Activated T-helper 9 cell treated with anti-CD3 and anti-CD28 coated beads, Interleukin-2, amount 50 U/mL, for 16 hours (primary cell): ENCODE data around the gene MZT2B.
"Not testable (repeated sequence)": the region's sequence is repeated elsewhere in the genome, so short reads cannot be mapped to it uniquely, and the experiment has no call there.

Experiments used
- DNase-seq: peaks from one replicate; pipeline ENCODE4 v3.0.0-alpha.2; 2020; ENCODE audit warnings: low read depth

MZT2B gene

DNA sequence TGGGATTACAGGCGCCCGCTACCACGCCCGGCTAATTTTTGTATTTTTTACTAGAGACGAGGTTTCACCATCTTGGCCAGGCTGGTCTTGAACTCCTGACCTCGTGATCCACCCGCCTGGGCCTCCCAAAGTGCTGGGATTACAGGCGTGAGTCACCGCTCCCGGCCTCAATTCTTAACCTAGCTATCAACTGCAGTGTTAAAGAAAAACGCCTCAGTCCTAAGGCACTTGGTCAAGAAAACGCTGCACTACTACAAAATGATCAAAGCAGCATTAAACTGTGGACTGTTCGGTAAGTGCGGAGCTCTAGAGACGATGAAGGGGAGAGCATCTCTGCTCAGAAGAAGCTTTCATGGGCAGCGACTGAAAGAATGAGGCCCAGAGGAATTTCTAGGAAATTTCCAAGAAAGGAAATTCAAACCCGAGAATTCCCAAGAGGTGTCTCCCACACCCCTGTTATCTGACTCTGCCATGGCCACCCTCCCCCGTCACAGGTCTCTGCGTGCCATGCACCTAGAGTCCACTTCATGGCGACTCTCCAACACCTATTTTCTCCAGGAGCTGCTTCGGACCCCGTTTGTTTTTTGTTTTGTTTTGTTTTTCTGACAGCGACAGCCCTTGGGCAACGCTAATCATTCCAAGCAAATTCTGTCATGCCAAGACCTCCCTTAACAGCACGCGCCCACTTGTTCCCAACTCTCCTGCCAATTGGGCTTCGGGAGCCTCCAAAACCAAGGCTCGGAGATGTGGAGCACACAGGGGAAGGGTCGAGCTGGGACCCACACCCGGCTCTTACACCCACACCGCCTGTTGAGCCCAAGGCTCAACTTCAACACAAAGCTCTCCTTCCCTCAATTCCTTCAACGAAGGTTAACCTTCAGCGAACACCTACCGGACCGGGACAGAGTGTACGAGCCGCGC is 1.4 kb upstream of the MZT2B start:
- DNase-seq: not testable (repeated sequence)

DNA sequence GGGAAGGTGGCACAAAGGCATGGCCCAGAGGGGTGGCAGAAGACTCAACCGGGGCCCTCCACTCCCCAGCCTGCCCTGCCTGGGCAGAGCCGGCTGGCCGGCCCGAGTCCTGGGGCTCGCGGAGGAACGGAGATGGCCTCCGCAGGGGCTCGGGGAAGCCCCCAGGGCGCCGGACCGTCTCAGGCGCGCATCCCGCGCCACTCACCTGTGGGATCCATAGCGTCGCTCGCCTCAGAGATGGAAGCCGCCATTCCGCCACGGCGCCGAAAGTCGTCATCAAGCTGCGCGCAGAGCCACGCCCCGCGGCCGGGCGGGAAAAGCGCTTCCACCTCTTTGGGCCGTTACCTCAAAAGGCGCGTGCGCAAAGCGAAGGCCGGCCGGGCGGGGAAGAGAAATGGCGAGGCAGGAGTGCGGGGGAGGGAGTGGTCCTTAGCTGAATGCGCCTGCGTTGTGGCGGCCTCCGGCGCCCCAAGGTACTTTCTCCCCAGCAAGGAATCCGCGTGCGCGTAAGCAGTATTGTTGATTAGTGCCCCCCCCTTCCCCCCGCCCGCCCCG is 660 bp upstream of the MZT2B start, which contains the start of gene SMPD4:
Gene SMPD4, minus strand, starts transcription at position 278 of the 555 bp plus-strand sequence. CDS start 5,010 bp downstream, outside the sequence.
- peak; percentile 98 for DNase-seq

DNA sequence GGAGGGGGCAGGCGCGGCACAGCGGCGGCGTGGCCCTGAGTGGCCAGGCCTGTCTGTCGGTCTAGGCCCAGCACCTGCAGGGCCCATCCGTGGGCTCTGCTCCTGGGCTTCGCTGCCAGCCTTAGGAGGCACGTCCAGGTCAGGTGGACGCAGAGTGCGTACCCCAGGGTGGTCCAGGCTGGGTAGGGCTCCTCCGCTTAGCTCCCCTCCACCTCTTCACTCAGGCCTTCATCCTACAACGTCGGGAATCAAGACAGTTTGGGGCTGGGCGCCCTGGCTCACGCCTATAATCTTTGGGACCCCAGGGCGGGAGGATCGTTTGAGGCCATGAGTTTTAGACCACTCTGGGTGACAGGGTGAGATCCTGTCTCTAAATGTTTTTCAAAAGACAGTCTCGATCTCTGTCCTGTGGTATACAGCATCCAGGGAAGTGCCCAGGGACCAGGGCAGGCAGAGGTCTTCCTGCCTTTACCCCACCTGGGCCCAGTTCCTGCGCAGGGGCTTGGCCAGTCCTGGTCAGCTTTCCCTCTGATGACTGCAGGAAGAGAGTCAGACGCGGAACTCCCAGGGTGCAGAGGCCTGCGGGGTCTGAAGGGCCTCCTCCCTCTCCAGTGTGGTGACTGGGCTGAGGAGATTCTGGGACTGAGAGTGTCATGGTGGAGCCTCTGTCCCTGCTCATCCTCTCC is 907 bp downstream of the MZT2B start:
- not testable (repeated sequence) for DNase-seq

DNA sequence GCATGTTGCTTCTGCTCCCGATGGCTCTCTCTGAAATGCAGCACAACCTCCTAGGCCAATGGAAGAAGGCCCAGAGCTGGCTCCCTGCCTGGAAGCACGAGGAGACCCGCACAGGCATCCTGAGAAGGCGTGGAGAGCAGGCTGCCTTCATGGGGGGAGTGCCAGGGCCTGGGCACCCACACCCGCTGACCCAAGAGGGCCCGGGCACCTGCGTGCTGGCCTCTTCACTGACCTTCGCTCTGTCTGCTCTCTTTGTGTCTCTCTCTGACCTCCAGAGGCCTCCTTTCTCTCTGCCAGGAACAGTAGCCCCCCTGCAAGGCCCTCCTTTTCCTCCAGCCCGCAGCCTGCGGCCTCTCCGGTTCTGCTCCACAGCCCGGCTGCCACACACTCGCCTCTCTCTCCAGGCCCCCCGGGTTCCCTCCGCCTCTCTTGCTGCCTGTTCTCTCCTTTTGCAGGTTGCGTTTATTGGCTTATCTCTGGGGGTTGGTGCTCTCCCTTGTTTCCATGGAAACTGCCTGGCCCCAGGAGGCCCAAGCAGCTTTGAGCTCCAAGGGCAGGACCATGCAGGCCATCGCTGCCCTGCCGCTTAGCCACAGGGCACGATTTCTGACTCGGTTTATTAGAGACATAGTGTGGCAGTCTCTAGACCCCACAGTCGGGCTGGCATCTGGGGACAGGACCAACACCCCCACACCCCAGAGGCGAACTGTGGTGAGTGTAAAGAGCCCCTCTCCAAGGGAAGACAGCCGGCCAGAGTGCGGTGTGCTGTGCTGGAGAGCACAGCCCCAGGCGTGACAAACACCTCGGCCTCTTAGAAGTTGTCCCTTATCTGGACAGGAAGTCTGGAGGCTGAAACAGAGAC is 1.7 kb downstream of the MZT2B start:
- DNase-seq: no peak

DNA sequence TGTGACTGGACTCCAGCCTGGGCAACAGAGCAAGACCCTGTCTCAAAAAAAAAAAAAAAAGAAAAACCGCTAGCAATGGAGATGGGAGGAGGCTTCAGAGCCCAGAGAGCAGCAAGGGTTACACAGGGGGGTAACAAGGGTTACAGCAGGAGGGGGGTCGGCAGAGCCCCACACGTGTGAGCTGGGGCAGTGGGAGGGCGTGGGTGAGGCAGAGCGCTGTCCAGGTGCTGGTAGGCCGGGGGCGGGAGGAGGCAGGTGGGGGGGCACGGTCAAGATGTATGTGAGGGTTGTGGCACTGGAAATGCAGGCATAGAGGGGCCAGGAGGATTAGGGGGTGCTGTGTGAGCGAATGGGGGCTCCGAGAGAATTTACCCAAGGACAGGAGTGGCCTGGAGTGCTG is 3.4 kb downstream of the MZT2B start:
- DNase-seq: no peak

DNA sequence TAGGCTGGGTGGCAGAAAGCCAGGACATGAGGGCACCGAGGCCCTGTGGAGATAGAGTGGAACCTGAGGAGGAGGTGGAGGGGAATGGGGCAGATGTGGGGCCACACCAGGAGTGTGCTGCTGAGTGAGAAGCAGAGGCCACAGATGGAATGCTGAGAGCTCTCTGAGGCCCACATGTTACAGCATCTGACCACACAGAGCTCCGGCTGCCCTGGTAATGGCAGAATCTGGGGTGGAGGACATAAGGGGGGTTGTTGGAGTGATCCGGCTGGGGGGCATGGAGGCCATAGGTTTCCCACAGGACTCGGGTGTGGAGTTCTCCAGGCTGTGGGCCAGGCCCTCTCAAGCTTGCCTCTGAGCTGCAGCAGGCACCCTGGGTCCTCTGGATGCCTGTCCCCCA is 3.8 kb downstream of the MZT2B start:
- no peak for DNase-seq

DNA sequence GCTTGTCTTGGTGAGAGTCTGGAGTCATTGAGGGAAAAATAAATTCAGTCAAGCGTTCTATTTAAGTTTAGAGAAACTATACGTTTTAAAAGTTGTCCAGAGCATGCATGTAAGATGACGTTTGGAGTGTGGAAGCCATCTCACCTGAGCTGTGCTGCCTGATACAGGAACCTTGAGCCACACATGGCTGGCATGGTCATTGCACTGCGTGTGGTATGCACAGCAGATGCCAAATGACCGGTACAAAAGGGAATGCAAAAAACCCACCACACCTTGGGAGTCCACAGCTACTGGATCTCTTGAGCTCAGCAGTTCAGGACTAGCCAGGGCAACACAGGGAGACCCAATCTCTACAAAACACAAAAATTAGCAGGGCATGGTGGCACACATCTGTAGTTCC is 4.3 kb downstream of the MZT2B start:
- DNase-seq: no peak

DNA sequence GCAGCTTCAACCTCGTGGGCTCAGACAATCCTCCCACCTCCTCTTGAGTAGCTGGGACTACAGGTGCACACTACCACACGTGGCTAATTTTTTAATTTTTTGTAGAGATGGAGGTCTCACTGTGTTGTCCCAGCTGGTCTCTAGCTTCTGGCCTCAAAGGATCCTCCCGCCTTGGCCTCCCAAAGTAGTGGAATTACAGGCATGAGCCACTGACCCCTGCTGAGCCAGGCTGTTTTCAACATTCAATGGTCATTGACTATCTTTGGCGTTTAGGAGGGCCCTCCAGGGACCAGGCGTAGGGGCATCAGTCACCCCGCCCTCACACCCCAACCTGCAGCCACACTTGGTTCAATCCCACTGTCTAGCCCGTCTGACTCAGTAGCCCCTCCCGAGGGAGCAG is 5.2 kb downstream of the MZT2B start:
- DNase-seq: no peak

DNA sequence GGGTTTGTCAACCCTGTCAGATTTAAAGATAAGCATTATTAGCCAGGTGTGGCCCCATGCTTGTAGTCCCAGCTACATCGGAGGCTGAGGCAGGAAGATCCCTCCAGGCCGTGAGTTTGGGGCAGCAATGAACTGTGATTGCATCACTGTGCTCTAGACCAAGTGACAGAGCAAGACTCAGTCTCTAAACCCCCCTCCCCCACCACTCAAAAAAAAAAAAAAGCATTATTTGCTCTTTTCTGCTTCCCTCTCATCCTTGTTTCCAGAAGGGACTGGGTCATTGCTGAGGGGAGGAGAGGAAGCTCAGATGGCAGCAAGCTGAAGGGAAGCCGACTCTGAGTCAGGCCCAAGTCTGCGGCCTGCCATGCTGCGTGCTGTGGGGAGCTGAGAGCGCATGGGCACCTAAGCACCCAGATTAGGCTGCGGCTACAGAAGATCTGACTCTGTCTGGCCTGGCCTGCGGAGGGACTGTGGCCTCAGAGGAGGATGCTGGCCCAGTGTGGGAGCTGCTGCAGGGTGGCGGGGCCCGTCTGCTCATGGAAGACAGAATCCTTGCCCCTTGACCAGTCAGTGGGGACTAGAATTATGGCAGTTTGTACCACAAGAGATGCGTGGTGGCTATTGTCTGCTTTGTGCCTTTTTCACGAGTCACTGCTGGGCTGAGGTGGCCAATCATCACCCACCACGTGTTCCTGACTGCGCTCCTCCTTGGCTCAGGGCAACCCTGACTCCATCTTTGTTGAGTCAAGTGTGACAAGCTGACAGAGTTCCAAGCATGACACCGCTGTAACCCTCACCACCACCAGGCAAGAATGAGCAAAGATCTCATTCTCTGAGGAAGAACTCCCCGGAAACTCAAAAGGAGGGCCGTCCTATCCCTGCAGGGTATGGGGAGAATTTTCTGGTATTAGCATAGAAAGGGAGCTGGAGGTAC is 6.1 kb downstream of the MZT2B start:
- not testable (repeated sequence) for DNase-seq

DNA sequence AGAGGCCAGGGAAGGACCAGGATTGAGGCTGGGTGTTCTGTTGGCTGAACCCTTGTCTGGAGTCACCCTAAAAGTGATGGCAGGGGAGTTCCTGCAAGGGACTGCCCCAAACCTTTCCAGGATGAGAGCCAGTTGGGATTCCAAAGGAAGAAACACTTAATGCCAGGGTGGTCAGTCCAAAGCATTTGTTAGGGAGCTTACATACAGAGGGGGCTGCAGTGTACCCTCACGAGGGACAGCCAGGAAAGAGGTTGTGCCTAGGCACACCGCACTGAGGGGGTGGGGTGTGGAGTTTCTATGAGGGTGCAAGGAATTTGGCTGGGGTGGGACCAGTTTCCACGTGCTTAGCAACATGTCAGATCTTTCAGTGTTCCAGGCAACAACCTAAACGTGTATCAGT is 6.9 kb downstream of the MZT2B start:
- not testable (repeated sequence) for DNase-seq

DNA sequence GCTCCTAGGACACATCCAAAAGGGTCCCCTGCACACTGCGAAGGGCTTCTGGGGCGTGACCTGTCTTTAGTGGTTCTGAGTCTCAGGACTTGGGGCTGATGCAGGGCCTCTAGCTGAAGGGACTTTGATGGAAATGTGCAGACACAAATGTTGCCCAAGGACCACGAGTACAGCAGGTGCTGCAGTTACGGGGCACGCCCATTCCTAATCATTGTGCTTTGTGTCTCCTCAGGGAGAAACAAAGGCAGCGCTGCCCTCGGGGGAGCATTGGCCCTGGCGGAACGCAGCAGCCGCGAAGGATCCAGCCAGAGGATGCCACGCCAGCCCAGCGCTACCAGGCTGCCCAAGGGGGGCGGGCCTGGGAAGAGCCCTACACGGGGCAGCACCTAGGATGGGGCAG is 8.2 kb downstream of the MZT2B start:
- DNase-seq: no peak

DNA sequence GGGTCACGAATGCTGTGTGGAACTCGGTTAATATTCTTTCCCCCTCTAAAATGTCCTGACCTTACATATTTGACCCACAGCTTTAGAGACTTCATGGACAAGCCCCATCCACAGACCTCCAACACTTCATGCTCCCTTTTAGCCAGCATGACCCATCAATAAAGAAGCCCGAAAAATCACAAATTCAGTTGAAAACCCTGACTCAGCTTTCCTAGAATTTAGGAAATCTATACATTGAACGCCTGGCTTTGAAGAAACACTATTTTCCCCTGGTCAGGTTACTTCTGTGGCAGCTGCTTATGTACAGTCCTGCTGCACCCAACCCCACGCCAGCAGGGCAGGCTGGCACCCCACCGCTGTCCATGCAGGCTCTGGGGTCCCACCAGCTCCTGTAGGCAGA is 9.3 kb downstream of the MZT2B start:
- DNase-seq: not testable (repeated sequence)

DNA sequence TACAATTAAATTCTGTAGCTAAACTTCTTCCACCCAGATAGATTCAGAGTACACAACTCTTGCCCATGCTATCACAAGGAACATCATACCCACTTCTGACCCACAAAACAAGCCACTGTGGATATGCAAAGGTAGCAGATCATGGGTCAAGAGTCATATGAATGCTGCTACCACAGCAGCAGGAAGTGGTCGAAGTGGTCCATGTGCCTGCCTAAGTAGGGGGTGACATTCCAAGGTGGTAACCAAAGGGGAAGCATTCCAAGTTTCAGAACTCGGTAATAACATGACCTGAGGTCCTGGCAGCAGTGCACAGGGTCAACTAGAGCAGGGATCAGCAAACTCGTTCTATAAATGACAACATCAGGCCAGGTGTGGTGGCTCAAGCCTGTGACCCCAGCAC is 10.4 kb downstream of the MZT2B start:
- not testable (repeated sequence) for DNase-seq

DNA sequence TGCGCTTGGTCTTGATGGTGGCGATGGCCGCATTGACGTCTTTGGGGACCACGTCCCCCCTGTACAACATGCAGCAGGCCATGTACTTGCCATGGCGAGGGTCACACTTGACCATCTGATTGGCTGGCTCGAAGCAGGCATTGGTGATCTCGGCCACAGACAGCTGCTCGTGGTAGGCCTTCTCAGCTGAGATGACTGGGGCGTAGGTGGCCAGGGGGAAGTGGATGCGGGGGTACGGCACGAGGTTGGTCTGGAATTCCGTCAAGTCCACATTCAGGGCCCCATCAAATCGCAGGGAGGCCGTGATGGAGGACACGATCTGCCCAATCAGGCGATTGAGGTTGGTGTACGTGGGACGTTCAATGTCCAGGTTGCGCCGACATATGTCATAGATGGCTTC is 11.8 kb downstream of the MZT2B start:
- DNase-seq: not testable (repeated sequence)

DNA sequence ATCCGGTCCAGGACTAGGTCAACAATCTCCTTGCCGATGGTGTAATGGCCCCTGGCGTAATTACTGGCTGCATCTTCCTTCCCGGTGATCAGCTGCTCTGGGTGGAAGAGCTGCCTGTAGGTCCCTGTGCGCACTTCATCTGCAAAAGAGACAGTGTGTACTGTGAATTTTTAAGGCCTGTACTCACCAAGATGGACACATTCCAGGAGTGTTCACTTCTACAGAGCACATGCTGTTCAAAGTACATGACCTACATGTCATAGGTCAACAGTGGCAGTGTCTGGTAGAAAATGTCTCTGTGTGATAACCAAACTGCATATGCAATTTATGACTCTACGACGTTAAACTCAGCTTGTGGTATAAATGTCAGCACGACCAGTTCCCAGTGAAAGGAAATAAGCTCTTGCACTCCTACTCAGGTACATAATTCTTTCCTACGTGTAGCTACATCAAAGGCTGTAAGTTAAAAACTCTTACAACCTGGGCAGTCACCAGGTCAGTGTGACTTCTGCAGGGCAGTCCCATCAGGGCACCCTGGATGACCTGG is 13.1 kb downstream of the MZT2B start:
- DNase-seq: not testable (repeated sequence)

DNA sequence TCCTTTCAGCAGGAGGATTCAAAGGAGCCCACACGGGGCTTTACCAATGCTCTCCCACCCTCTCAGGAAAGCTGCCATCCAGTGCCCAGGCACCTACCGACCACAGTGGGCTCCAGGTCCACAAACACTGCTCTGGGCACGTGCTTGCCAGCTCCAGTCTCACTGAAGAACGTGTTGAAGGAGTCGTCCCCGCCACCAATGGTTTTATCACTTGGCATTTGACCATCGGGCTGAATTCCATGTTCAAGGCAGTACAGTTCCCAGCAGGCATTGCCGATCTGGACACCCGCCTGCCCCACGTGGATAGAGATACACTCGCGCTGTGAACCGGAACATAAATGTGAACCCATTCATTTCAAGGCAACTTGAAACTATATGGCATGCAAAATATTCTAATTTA is 14.0 kb downstream of the MZT2B start:
- DNase-seq: not testable (repeated sequence)

DNA sequence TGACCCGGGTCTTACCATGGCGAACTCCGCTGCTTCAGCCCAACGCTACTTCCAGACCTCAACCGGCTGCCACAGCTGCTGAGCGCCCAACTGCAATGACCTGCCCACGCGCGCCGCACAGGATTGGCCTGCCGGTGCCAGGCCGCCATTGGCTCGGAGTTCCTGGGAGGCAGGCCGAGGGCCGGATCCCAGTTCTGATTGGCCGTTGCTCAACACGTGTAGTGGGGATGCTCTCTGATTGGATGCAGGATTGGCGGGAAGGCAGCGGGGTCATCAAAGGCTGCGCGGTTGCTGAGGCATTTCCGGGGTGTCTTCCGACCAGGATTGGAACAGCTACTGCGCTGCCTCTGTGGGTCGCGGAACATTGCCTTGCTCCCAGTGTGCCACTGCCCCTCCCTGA is 16.3 kb downstream of the MZT2B start, which contains the start of gene TUBA3E:
Gene TUBA3E, minus strand, starts transcription at position 97 of the 400 bp plus-strand sequence. Its CDS starts 79 bp downstream, at position 18.
- DNase-seq: no peak

DNA sequence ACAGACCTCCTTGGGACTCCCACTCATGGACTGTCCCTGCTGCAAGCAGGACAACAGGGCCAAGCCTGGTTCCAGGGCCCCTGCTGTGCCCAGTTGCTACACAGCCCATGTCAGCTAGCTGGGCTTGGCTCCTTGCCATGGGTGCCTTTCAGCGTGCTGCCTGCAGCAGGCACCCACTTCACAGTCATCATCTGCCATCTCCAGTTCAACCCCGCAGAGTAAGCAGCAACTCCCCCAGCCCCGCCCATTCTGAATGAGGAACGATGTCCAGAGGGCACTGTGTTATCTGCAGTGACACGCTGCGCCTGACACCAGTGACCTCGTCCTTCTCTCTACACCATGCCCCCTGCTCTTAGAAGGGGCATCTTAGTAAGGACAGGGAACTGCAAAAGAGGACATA is 20.5 kb downstream of the MZT2B start:
- not testable (repeated sequence) for DNase-seq

DNA sequence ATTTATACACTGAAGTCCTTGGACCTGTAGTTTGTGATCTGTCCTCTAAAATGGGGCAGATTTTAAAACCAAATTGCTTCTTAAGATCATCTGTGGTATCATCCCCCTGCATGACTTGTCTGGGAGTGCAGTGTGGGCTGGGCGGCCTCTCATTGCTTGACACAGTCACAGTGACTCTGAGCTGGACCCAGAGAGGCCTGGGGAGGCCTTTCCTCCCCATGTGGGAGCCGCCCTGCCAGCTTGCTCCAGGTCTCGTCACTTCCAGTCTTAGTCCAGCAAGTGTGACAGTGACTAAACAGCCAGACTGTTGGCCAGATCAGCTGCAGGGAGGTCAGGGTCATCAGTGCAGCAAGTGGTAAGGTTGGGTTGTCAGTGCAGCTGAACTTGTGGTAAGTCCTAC is 21.1 kb downstream of the MZT2B start:
- DNase-seq: not testable (repeated sequence)

DNA sequence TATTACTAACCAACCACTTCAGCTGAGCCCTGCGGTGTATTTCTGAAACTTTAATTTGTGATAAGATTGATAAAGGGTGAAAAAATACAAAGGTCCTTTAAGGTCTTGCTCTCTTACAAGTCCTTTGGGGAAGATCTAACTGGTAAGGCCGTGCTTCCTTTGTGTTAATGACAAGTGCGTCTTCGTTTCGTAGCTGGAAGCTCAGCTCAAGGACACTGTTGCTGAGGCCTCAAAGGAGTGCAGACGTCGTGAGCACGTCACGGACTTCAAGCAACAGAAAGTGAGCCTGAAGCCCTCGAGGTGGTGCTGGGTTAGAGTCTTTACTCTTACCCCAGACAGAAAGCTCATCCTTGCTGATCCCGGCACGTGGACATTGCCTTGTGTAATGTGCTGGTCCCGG is 25.0 kb downstream of the MZT2B start:
- not testable (repeated sequence) for DNase-seq
